ENCODE results near the gene CLDN24.

The CLDN24 gene

DNA sequence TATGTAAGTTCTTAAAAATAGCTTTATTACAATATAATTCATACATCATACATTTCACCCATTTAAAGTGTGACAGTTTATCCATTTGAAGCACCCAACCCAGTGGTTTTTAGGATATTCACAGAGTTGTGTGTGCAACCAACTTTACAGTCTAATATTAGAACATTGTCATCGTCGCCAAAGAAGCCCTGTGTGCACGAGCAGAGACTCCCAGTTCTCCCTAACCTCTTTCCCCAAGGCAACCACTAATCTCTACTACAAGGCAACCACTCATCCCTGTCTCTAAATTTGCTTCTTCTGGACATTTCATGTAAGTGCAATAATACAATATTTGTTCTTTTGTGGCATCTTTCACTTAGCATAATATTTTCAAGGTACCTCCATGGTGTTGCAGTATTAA, 49.8 kb downstream of the CLDN24 start:
- no peak for DNase-seq
